Kidney tubule cell (primary cell): ENCODE measurements around the gene IL1RN.

ENCODE experiments used
- DNase-seq: peaks from one replicate; pipeline ENCODE4 v3.0.0-alpha.2; 2018; ENCODE audit warnings: low spot score

IL1RN gene

DNA sequence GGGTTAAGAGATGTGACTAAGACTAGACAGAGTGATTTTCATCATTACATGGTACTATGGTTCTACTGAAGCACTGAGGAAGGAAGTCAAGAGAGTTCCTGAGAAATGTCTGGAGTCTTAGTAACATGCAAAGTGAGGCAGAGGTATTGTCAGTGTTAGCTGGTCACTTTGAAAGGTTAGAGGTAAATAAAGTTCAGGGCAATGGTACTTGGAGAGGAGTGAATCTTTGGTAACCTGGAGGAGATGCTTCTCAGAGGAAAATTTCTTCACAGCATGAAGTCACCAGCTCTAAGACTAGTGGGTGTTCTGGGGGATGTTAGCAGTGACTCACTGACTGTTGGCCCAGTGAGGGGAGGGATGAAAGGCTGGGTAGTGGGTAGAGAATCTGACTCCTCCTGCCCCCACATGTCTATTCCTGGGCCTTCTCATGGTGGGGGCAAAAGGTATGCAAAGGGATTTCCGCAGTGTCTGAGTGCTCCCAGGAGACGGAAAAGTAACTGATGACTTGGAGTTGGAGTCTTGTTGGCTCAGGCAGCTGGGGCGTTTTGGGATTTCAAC is 23.3 kb upstream of the IL1RN start:
- DNase-seq, result no peak

DNA sequence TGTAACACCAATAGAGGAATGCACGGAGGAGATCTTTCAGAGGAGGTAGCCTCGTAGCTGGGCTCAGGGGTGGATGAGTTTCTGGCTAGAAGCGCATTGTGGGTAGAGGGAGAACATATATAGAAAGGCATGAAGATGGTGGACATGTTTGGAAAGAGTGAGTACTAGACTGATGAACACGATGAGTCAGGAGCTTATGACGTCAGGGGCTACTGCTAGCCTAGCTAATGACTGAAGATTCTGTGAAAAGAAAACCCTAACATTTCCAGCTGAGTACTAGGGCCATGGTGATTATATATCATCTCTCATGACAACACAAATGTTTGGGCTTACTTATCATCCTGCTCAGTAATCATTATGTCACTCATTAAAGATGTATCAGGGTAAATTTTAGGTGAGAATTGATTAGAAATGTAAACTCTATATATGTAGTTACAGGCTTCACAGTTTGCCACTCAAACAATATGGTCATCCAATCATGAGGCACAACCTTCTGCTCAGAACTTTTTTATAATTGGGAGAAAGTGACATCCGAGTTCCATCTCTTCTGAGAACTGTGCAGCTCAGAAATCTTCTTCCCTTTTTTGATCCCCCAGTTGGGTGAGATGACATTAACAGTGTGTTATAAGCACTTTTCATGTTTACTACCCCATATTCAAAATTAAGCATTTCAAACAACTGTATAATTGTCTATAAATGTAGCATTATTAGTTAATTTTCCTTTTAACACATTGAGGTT is 22.2 kb upstream of the IL1RN start:
- DNase-seq, result peak; percentile 27

DNA sequence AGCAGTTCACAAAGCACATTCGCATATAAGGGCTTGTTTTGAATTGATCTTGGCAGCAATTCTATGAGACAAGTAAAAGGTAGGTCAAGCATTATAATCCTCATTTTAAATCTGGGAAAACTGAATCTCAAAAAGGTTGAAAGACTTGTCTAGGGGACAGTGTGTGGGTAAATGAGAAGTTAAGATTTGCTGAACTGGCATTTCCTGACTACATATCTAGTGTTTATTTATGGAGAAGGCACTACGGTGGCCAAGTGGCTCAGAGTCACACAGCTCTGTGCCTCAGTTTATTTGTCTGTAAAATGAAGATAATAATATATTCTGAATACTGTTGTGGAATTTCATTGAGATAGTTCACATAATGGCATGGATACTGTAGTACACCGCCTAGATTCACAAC is 16.3 kb upstream of the IL1RN start:
- no peak for DNase-seq

DNA sequence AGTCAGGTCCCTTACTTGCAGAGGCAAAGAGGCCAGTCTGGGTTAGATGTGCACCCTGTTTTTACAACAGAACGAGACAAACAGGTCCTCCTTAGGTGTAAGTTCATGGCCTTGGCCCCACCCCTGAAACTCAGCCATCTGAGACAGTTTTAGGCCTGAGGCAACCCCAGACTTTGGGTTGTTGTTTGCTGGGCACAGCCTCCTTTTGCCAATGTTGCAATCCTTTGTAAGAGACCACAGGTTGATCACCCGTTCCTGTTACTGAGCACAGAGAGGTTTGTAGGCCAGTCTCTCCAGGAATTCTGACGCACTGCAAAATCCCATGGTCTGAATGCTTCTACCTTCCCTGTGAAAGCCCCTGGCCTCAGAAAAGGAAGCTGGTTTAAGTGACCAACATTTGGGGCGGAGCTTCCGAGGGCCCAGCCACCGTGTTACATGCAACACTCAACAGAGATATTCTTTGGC is 15.5 kb upstream of the IL1RN start:
- DNase-seq, result no peak

DNA sequence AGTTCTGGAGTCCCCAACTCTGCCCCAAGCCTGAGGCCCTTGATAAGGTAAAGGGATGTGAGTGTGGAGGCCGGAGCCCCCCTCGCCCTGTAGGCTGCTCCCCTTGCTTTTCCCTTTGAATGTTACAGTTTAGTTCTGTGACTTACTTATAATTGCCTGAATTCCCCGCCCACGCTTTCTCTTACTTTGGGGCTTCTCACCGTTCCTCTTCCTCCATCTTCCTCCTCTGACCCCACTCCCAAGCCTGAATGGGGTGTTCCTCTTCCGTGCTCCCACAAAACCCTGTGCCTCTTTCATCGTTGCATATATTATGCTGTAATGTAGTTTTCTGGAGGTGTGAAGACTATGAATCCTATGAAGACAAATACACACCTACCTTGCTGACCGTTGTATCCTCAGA is 15.0 kb upstream of the IL1RN start:
- DNase-seq, result no peak

DNA sequence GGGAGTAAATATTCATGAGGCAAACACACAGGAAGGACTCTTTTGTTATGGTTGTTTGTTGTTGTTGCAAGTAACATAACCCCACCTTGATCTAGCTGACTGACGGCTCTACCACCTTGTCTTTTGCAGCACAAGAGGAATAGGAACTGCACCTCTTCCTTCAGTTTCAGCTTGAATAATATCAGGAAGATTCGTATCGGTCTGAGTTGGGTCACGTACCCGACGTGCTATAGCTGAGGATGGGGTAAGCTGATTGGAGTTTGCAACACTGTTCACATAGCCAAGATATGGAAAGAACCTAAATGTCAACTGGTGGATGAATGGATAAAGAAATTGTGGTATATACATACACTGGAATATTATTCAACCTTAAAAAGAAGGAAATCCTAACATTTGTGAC is 14.5 kb upstream of the IL1RN start:
- no peak for DNase-seq

DNA sequence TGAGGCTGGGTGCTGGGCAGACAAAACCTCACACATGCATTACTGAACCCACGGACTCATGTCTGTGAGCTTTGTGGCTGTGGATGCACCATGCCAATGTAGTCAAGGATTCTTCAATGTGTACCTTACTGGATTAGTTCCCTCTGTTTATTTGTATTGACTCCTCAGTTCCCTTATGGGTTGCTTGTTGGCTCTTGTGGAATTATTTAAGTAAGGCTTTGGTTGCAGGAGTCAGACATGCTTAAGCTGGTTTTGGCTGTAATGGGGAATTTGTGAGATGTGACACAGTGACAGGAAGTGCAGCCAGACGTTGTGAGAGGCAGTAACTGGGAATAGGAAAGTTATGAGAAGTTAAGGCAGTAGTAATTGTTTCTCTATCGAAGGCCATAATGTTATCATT is 13.6 kb upstream of the IL1RN start:
- no peak for DNase-seq

DNA sequence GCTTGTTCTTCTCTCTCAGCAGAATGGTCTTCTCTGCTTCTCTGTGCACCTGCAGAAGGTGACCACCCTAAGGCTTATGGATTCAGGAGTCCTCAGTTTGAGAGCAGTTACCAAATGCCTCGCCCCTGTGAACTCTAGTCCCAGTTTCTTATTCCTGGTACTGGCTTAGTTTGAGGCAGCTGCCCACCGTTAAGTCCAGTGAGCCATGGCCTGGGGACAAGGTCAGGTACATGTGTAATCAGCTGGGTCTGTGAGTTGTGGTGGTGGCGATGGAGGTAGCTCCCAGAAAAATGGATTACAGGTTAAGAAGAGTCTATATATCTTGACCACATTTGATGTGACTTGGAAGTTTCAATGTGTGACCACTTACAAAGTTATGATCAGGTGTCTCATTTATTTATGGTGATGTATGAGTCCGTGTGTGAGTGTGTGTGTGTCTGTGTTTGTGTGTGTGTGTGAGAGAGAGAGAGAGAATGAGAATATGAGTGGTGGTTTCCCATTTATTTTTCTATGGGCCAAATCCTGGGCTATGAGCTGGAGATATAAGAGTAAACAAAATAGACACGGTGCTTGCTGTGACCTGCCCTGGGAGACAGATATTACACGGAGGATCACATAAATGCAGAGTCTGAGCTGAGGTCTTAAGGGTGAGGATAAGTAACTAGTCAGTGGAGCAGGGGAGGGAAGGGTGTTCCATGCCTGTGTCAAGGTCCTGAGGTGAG is 13.0 kb upstream of the IL1RN start:
- no peak for DNase-seq

DNA sequence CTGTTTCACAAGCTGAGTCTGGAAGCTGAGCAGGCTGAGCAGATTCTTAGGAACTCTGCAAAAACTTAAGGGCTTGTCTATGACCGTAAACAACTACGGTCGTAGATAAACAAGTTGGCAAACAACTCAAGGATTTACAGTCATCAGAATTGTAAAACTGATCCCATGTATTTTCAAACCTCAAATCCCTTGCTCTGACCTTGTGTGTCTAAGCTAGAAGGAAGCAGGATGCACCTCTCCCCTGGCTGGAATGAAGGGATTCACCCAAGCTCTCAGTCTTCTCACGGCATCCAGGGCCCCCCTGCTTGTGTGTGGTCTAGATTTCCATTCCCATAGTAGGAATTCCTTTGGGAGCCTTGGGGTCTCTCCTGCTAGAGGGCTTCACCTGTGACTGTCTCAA is 12.4 kb upstream of the IL1RN start:
- no peak for DNase-seq

DNA sequence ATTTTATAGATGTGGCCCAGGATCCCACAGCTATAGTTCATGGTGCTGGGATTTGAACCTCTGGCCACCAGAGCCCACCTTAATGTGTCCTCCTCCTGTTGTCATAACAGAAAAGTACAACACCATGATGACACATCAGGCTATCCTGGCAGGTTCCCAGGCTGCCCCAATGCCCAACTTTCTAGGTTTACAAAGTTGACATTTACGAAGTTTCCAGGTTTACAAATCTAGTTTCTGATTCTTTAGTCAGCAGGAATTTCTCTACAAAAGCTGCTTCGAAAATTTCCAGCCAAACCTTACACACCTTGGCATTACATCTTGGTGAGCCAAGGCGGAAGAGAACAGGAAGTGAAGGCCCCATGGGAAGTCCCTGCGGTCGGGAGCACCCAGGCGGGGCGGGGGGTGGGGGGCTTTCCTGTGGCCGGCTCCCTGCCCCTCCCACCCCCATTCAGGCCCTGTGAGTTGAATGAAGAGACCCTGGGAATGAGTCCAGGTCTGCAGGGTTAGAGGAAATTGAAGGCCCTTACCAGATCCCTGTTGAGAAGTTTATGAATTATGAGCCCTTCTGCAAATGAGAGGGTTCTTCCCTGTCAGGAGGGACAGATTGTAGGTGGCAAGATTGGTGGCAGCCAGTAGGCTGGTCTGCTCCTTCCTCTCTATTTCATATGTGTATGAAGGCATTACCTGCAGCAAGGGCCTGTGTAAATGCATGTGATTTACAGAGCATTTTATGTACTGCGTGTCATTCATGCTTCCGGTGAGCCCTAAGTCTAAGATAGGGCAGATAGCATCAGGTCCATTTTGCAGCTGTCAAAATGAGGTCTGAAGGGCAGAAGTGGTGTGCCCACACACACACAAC is 11.1 kb upstream of the IL1RN start:
- peak; percentile 61 for DNase-seq

DNA sequence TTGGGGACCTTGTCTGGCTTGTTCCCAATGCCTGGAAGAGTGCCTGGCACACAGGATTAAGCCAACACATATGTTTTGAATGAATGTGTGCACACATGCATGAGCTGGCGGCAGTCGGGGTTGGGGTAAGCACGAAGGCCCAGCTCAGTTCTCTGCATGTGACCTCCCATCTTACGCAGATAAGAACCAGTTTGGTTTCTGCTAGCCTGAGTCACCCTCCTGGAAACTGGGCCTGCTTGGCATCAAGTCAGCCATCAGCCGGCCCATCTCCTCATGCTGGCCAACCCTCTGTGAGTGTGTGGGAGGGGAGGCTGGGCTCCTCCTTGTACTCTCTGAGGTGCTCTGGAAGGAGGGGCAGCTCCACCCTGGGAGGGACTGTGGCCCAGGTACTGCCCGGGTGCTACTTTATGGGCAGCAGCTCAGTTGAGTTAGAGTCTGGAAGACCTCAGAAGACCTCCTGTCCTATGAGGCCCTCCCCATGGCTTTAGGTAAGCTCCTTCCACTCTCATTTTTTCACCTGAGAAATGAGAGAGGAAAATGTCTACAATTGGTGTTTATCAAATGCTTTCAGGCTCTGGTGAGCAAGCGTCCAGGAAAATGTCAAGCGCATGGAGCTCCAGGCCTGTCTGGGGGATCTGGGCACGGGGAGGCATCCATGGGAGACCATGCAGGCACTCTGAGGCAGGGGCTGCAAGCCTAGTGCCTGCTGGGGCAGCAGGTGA is 9.7 kb upstream of the IL1RN start:
- DNase-seq, result peak; percentile 68

DNA sequence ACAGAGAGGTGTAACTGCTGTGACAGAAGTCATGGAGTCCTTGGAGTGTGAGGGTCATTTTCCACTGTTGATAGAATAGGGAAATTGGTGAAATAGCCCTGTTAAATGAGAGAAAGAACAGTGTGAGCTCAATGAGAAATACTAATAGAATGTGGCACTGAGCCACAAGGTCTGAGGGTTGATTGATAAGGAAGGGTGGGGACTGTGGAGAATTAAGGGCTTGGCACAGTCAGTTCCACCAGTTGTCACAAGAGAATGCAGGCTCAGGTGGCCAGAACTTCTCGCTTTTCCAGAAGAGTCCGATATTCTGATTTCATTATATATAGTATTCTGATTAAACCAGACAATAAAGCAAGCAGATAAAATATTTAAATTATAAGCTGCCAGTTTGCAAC is 9.1 kb upstream of the IL1RN start:
- DNase-seq, result no peak

DNA sequence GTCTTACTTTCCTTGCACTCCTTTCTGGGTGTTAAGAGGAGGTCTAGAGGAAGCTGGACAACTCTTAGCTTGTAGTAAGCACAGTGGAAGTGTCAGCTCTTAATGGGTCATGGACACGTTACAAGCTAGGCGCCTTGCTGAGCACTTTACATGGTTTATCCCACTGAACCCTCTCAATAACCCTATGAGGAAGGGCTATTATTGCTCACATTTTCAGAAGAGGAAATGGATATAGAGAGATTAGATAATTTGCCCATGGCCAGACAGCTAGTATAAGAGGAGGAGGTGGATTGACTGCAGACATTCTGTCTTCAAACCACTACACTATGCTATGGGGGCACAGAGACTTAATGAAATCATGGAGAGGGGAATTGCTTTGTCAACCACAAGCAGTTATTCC is 8.3 kb upstream of the IL1RN start:
- no peak for DNase-seq

DNA sequence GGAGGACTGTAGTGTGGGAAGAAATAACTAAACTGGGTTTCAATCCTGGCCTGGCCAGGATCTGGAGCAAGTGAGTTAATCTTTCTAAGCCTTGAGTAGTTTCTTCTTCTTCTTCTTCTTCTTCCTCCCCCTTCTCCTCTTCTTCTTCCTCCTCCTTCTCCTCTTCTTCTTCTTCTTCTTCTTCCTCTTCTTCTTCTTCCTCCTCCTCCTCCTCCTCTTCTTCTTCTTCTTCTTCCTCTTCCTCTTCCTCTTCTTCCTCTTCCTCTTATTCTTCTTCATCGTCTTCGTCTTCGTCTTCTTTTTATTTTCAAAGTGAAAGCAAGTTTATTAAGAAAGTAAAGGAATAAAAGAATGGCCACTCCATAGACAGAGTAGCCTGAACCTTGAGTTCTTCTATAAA is 6.5 kb upstream of the IL1RN start:
- DNase-seq, result no peak

DNA sequence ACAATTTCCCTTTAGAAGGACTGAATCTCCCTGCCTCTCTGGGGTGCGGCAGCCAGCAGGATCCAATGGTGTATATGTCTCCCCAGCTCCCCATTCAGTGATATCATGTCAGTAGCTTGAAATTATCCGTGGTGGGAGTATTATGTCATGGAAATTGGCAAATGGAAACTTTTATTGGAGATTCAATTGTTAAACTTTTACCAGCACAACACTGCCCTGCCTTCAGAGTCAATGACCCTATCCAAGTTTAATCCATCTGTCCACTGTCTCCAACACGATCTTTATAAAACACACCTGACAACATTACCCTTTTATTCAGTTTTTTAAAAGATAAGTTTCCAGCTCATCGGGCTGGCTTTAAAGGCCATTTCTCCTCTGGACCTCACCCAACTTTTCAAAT is 5.0 kb upstream of the IL1RN start:
- DNase-seq, result no peak

DNA sequence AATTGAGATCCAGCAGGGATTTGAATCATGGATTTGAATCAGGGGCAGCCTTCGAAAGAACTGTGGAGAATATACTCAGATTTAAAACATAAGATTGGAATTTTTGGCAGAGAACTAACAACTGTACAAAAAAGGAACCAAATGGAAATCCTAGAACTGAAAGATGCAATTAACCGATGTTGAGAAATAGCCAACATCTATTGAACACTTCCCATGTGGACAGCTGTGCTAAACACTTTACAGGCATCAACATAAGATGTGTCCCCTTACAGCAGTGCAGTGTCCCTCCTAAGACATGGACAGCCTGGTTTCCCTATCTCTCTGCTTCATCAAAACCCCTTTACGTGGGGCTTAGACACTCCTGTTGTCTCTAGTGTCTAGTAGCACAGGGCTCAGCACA is 3.7 kb upstream of the IL1RN start:
- no peak for DNase-seq

DNA sequence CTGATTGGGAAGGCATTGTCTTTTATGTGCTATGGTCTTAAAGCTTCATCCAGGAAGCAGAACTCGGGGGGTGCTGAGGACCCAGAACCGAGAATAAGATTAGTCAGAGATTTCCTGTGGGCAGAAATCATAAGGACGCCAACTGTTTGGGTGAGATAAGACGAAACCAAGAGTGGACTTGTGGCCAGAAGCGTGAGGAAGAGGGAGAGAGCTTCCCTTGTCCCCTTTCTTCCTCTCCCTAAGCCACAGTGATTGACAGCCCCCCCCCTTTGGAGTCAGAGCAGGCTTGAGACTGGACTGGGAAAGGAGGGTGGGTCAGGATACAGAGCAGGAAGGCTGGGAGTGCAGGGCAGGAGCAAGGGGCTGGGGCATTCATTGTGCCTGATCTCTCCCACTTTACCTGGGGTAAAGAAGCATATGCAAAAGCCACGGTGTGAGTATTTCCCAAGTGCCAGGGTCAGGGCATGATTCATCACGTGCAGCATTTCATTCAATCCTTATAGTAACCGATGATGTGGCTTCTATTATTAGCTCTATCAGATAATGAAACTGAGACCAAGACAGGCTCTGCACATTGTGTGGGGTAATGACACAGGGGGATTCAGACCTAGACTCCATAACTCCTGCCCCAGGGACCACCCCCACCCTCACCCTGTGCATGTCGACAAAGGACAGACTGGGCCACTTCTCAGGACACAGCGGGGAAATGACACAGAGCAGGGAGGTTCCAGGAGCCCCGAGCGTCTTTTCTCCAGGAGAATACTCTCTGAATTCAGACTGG is 3.0 kb upstream of the IL1RN start:
- peak; percentile 69 for DNase-seq

DNA sequence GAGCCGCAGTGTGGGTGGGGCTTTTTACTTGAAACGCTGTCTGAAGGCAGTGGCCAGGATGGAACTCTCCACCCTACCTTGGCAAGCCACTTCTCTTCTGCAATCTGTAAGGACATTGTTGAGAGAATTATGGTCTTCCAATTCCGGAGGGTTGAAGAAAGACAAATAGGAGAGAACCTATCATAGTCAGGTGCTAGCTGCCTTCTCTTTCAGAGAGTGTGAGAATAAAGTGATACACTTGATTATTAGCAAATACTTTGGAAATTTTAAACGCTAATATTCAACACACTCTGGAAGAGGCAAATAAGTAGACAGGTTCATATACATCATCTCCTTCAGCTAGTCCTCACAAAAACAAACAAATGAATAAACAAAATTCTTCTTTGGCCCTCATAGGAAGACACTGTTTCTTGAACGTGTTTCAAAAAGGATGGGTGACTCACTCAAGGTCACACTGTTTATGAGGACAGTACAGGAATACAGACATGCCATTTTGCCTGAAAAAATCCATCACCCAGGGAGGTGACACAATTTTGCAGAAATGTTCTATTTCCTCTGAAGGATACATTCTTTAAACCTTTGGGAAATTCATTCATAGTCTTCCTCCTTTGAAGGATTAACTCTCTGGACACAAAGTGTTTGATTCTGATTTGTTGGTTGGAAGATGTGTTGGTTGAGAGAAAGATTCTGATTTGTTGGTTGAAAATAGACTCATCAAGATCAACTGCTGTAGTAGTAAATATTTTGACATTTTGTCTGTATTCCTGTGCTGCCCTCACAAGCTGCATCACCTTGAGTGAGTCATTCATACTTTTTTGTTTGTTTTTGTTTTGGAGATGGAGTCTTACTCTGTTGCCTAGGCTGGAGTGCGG is 2.2 kb upstream of the IL1RN start:
- peak; percentile 44 for DNase-seq

DNA sequence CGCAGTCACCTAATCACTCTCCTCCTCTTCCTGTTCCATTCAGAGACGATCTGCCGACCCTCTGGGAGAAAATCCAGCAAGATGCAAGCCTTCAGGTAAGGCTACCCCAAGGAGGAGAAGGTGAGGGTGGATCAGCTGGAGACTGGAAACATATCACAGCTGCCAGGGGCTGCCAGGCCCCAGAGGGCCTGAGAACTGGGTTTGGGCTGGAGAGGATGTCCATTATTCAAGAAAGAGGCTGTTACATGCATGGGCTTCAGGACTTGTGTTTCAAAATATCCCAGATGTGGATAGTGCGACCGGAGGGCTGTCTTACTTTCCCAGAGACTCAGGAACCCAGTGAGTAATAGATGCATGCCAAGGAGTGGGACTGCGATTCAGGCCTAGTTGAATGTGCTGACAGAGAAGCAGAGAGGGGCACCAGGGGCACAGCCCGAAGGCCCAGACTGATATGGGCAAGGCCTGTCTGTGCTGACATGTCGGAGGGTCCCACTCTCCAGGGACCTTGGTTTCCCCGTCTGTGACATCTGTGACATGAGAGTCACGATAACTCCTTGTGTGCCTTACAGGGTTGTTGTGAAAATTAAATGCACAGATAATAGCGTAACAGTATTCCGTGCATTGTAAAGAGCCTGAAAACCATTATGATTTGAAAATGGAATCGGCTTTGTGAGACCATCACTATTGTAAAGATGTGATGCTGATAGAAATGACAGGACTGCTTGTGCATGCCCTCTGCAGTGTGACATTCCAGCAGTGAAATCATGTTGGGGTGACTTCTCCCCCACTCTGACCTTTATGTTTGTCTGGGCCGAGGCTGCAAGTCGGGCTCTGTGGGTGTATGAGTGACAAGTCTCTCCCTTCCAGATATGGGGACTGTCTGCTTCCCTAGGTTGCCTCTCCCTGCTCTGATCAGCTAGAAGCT is 510 bp downstream of the IL1RN start:
- no peak for DNase-seq
